Loucy (cell line): ENCODE data around the gene GUCA2A.

ENCODE experiments used
- H2AFZ ChIP-seq: fragments of 200-600 bp; sonication (generic); 2 replicates; pipeline ENCODE4 v1.6.0; 2016; ENCODE audit warnings: antibody characterized with exemption, mild to moderate bottlenecking, low read length, moderate library complexity
- H3F3A ChIP-seq: fragments of 200-600 bp; 2 replicates; pipeline ENCODE4 v1.6.0; 2016; ENCODE audit warnings: antibody characterized with exemption, low read depth, mild to moderate bottlenecking
- H3K27me3 ChIP-seq: fragments of 200-600 bp; sonication (generic); 2 replicates; pipeline ENCODE4 v1.6.1; 2014; ENCODE audit warnings: low read length, mild to moderate bottlenecking; ENCODE audit not compliant: insufficient read depth, poor library complexity, severe bottlenecking
- H3K36me3 ChIP-seq: fragments of 200-600 bp; sonication (generic); 2 replicates; pipeline ENCODE4 v1.6.1; 2016; ENCODE audit warnings: low read length; ENCODE audit not compliant: insufficient read depth
- H3K4me1 ChIP-seq: fragments of 200-600 bp; sonication (generic); 2 replicates; pipeline ENCODE4 v1.5.1; 2014; ENCODE audit warnings: low read length, mild to moderate bottlenecking; ENCODE audit not compliant: insufficient read depth, poor library complexity, severe bottlenecking
- H3K4me2 ChIP-seq: fragments of 200-600 bp; sonication (generic); 2 replicates; pipeline ENCODE4 v1.6.0; 2014; ENCODE audit warnings: antibody characterized with exemption, low read length, low read depth, mild to moderate bottlenecking; ENCODE audit not compliant: poor library complexity, severe bottlenecking
- H3K4me3 ChIP-seq: fragments of 200-600 bp; sonication (generic); 2 replicates; pipeline ENCODE4 v1.5.1; 2014; ENCODE audit warnings: low read length, mild to moderate bottlenecking, mixed read lengths; ENCODE audit not compliant: poor library complexity, severe bottlenecking
- H3K79me2 ChIP-seq: fragments of 200-600 bp; sonication (generic); 2 replicates; pipeline ENCODE4 v1.6.1; 2014; ENCODE audit warnings: low read length; ENCODE audit not compliant: insufficient read depth
- H3K9ac ChIP-seq: fragments of 200-600 bp; sonication (generic); 2 replicates; pipeline ENCODE4 v1.6.0; 2014; ENCODE audit warnings: mild to moderate bottlenecking, low read depth, low read length, moderate library complexity; ENCODE audit not compliant: poor library complexity, severe bottlenecking
- H3K9me2 ChIP-seq: fragments of 200-600 bp; sonication (generic); replicated peaks from 2 replicates; pipeline ENCODE4 v1.6.1; 2016; ENCODE audit warnings: low read depth, low read length, mixed read lengths
- H3K9me3 ChIP-seq: fragments of 200-600 bp; sonication (generic); 2 replicates; pipeline ENCODE4 v1.6.1; 2014; ENCODE audit warnings: mild to moderate bottlenecking, antibody characterized with exemption, low read length, low read depth; ENCODE audit not compliant: insufficient read depth
- H4K20me1 ChIP-seq: fragments of 200-600 bp; sonication (generic); 2 replicates; pipeline ENCODE4 v1.6.0; 2014; ENCODE audit warnings: antibody characterized with exemption, low read length, mild to moderate bottlenecking; ENCODE audit not compliant: insufficient read depth, poor library complexity, severe bottlenecking
- EZH2phosphoT487 ChIP-seq: fragments of 200-600 bp; IDR thresholded peaks from 2 replicates; pipeline ENCODE4 v1.6.1; 2018; ENCODE audit warnings: antibody characterized with exemption, mild to moderate bottlenecking, moderate library complexity, borderline replicate concordance
- TF ChIP-seq, protein P1 (sequence below): fragments of 200-600 bp; sonication (generic); conservative IDR thresholded peaks from 2 replicates; pipeline ENCODE4 v1.5.1; 2014; ENCODE audit warnings: mild to moderate bottlenecking, antibody characterized with exemption, low read length

Gene GUCA2A

GRCh38 chr1:42191319-42191718, 26.8 kb upstream of the GUCA2A start:
- no peak overlapping the region for H2AFZ ChIP-seq
- no peaks in the 10 kb centered on the region for H4K20me1 ChIP-seq
- H3K9me2 ChIP-seq, result no peaks in the 10 kb centered on the region
- H3K27me3 ChIP-seq, result no peaks in the 10 kb centered on the region
- H3K4me1 ChIP-seq, result no peaks in the 10 kb centered on the region
- peaks cover 4% of the 10 kb centered on the region; the same call in 1 of the 2 replicates for H3K79me2 ChIP-seq
- no peak overlapping the region for H3K4me2 ChIP-seq
- TF ChIP-seq, protein P1, sequence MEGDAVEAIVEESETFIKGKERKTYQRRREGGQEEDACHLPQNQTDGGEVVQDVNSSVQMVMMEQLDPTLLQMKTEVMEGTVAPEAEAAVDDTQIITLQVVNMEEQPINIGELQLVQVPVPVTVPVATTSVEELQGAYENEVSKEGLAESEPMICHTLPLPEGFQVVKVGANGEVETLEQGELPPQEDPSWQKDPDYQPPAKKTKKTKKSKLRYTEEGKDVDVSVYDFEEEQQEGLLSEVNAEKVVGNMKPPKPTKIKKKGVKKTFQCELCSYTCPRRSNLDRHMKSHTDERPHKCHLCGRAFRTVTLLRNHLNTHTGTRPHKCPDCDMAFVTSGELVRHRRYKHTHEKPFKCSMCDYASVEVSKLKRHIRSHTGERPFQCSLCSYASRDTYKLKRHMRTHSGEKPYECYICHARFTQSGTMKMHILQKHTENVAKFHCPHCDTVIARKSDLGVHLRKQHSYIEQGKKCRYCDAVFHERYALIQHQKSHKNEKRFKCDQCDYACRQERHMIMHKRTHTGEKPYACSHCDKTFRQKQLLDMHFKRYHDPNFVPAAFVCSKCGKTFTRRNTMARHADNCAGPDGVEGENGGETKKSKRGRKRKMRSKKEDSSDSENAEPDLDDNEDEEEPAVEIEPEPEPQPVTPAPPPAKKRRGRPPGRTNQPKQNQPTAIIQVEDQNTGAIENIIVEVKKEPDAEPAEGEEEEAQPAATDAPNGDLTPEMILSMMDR, result no peak
- TF ChIP-seq EZH2phosphoT487, result no peak
- H3K4me3 ChIP-seq, result no peak overlapping the region
- no peaks in the 10 kb centered on the region for H3F3A ChIP-seq
- no peak overlapping the region for H3K9ac ChIP-seq
- H3K36me3 ChIP-seq, result peaks cover 90% of the 10 kb centered on the region
- no peaks in the 10 kb centered on the region for H3K9me3 ChIP-seq

- Histone ChIP-seq H3K36me3 (peaks cover 88% of the 10 kb centered on the region), H3K79me2 (peaks cover 4% of the 10 kb centered on the region; the same call in 1 of the 2 replicates), H3K9me2 (no peaks in the 10 kb centered on the region), H4K20me1 (no peaks in the 10 kb centered on the region), H3K9ac (no peak overlapping the region), H3K4me3 (no peak overlapping the region), H3K9me3 (no peaks in the 10 kb centered on the region), H3K4me2 (no peak overlapping the region), H3K4me1 (no peaks in the 10 kb centered on the region), H2AFZ (no peak overlapping the region), H3F3A (no peaks in the 10 kb centered on the region), H3K27me3 (no peaks in the 10 kb centered on the region)
- no peak for TF ChIP-seq EZH2phosphoT487
- TF ChIP-seq, protein P1, result no peak
Measured at GRCh38 chr1:42189931-42190853, 25.6 kb upstream of the GUCA2A start.

DNA sequence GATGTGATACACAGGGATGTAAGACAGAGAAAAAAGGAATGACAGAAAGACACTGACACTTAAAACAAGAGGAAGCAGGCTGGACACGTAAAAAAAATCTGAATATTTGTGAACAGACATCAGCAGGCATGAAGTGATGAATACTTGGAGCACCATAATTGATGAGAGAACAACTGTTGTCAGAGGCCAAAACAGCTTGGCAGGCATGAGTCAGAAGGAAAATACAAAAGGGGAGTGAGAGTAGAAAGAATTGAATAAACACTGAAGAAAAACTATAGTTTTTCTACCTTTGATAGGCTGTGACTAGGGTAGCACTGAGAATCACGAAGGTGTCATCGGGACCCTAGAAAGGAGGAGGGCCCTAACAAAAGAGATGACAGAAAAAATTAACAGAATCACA, 21.6 kb upstream of the GUCA2A start:
- Histone ChIP-seq H3K9me2 (no peaks in the 10 kb centered on the region), H3K27me3 (no peaks in the 10 kb centered on the region), H3K4me1 (no peaks in the 10 kb centered on the region), H3F3A (no peaks in the 10 kb centered on the region), H3K9ac (no peak overlapping the region), H3K4me3 (no peak overlapping the region), H2AFZ (no peak overlapping the region), H3K36me3 (peaks cover 82% of the 10 kb centered on the region), H3K79me2 (no peaks in the 10 kb centered on the region), H3K4me2 (no peak overlapping the region), H3K9me3 (no peaks in the 10 kb centered on the region), H4K20me1 (no peaks in the 10 kb centered on the region)
- TF ChIP-seq EZH2phosphoT487, result no peak
- TF ChIP-seq, protein P1, result no peak
